Cardiac muscle cell (in vitro differentiated cells and primary cell): ENCODE results near the gene CRYGS. TPM values are rescaled to one million over a fixed set of nuclear protein-coding genes. Genes with fewer than 3 reads are reported as not detected.

Experiments used
- DNase-seq, 2 donors: peaks; one replicate each; pipeline versions ENCODE4 v3.0.0 to v3.0.0-alpha.2; 2010 to 2017; ENCODE audit warnings: low read depth in 1 of 2, low spot score in 1 of 2
- H3K27ac ChIP-seq: fragments of 200-600 bp; sonication (generic); 2 replicates; pipeline ENCODE4 v1.5.1; 2016
- H3K27me3 ChIP-seq: fragments of 200-600 bp; sonication (generic); 2 replicates; pipeline ENCODE4 v1.6.0; 2016; ENCODE audit warnings: control low read depth
- H3K36me3 ChIP-seq: fragments of 200-600 bp; sonication (generic); 2 replicates; pipeline ENCODE4 v1.5.1; 2016; ENCODE audit warnings: control low read depth
- H3K4me1 ChIP-seq: fragments of 200-600 bp; sonication (generic); 2 replicates; pipeline ENCODE4 v1.8.1; 2017; ENCODE audit warnings: low read depth, mild to moderate bottlenecking, mixed run types
- H3K4me3 ChIP-seq: fragments of 200-600 bp; sonication (generic); 2 replicates; pipeline ENCODE4 v1.5.1; 2016; ENCODE audit warnings: mild to moderate bottlenecking
- H3K9me3 ChIP-seq: fragments of 200-600 bp; sonication (generic); 2 replicates; pipeline ENCODE4 v1.5.1; 2017; ENCODE audit warnings: low read depth, mild to moderate bottlenecking, control low read depth
- polyA plus RNA-seq: library from polyadenylated mRNA; unstranded; fragments of >200 nt; fragmentation: Nextera tagmentation; extraction: Ambion mirVana; gene quantifications from 2 replicates; pipeline ENCODE4 v1.2.1, GENCODE V29; 2016
- total RNA-seq: library from RNA; depleted of rRNA; stranded (reverse); fragments of >200 nt; gene quantifications from 2 replicates; pipeline ENCODE4 v1.2.3, GENCODE V29; 2016
- TF ChIP-seq, protein P1 (sequence below): IDR thresholded peaks from 2 replicates; pipeline ENCODE4 v1.5.1; 2012; ENCODE audit warnings: low read depth, mild to moderate bottlenecking, low read length

Gene CRYGS
- total and polyA plus RNA-seq, 2 experiments from 2014 or later: 0.12 to 0.69 TPM

DNA sequence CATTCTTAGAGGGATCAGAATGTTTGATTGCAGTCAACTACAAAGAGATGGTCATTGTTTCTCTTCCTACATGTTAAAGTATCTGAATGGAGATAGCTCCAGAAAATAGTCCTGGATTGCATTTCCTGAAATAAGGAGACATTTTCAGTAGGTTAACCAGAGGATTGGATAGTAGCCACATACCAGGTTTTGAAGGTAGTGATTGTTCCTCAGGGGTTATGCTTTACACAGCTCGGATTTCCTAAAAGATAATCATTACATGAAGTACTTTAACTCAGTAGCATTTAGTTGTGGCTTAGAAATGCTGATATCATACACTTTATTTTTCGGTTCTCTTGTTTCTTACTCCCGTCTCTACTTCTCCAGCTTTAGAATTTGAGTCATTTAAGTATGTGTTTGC lies 36.6 kb upstream of the CRYGS start:
- no peak for DNase-seq
- H3K4me3 ChIP-seq: no peak overlapping the region
- H3K36me3 ChIP-seq: peaks cover 85% of the 10 kb centered on the region
- H3K27ac ChIP-seq: no peak overlapping the region
- no peaks in the 10 kb centered on the region for H3K4me1 ChIP-seq
- no peaks in the 10 kb centered on the region for H3K27me3 ChIP-seq
- TF ChIP-seq, protein P1, sequence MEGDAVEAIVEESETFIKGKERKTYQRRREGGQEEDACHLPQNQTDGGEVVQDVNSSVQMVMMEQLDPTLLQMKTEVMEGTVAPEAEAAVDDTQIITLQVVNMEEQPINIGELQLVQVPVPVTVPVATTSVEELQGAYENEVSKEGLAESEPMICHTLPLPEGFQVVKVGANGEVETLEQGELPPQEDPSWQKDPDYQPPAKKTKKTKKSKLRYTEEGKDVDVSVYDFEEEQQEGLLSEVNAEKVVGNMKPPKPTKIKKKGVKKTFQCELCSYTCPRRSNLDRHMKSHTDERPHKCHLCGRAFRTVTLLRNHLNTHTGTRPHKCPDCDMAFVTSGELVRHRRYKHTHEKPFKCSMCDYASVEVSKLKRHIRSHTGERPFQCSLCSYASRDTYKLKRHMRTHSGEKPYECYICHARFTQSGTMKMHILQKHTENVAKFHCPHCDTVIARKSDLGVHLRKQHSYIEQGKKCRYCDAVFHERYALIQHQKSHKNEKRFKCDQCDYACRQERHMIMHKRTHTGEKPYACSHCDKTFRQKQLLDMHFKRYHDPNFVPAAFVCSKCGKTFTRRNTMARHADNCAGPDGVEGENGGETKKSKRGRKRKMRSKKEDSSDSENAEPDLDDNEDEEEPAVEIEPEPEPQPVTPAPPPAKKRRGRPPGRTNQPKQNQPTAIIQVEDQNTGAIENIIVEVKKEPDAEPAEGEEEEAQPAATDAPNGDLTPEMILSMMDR: no peak
- no peaks in the 10 kb centered on the region for H3K9me3 ChIP-seq

DNA sequence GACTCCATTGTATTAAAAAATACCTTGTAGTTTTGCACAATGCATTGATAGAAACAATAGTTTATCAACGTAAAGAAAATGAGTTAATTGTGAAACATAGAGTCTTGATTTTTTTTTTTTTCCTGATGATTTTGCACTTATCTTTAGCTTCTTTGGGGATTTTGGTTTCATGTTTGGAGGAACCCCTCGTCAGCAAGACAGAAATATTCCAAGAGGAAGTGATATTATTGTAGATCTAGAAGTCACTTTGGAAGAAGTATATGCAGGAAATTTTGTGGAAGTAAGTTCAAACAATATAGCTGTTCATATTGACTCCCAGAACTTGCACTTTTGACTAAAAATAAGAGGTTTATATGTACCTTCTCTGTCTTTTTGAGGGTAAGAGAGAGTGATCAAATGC lies 33.3 kb upstream of the CRYGS start:
- Histone ChIP-seq H3K27me3 (no peaks in the 10 kb centered on the region), H3K36me3 (peaks cover 82% of the 10 kb centered on the region), H3K4me1 (no peaks in the 10 kb centered on the region), H3K4me3 (no peak overlapping the region), H3K27ac (no peak overlapping the region), H3K9me3 (no peaks in the 10 kb centered on the region)
- TF ChIP-seq, protein P1: no peak
- DNase-seq: no peak

DNA sequence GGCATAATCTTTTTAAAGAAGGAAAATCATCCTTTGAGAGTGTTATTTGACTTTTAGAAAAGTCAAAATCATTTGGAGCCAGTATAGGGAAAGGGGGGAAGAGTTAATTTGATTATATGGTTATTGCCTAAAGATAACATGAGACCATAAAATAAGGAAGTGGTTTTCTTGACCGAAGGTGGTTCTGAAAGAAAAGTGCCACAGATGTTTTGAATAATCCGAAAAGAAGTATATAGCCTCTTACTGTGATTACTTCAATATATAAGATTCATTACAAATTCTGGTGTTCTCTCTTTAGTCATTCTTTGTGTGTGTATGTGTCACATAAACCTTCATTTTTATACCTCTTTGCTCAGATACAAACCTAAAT lies 27.4 kb upstream of the CRYGS start:
- TF ChIP-seq, protein P1: no peak
- Histone ChIP-seq H3K27me3 (no peaks in the 10 kb centered on the region), H3K27ac (no peak overlapping the region), H3K4me1 (peaks cover 10% of the 10 kb centered on the region), H3K36me3 (peaks cover 37% of the 10 kb centered on the region), H3K4me3 (peak overlapping the region; percentile 94), H3K9me3 (no peaks in the 10 kb centered on the region)
- DNase-seq: no peak

DNA sequence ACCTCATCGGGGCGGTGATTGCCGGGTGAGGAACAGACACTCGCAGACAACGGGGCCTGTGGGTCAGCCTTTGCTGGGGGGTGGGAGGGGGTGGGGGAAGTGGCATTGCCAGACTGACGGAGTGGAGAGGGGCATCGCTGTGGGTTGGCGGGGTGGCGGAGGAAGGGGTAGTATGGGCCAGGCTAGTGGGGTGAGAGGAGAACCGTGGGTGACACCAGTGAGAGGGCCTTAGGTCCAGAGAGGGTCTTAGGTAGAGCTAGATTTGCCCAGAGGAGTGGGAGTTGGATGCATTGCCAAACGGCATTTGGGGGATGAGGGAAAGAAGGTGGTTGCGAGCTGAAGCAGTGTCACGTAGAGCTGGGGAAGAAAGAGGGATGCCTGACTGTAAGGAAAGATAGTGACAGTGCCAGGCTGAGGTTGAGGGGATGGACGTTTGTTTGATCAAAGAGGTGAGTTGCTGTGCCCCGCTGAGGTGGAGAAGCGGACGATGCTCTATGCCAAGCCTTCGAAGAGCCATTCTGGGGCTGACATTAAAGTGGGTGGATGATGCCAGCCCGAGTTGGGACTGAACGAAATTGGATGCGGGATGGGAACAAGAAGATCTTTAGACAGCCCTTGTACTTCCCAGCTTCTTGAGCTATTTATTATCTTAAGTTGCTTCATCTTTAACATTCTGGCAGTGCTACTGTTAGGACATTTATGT lies 26.9 kb upstream of the CRYGS start:
- Histone ChIP-seq H3K9me3 (no peaks in the 10 kb centered on the region), H3K36me3 (peaks cover 32% of the 10 kb centered on the region), H3K4me3 (peak overlapping the region; percentile 94), H3K4me1 (peaks cover 10% of the 10 kb centered on the region), H3K27ac (peak overlapping the region; percentile 98), H3K27me3 (no peaks in the 10 kb centered on the region)
- no peak for DNase-seq
- TF ChIP-seq, protein P1: no peak

DNA sequence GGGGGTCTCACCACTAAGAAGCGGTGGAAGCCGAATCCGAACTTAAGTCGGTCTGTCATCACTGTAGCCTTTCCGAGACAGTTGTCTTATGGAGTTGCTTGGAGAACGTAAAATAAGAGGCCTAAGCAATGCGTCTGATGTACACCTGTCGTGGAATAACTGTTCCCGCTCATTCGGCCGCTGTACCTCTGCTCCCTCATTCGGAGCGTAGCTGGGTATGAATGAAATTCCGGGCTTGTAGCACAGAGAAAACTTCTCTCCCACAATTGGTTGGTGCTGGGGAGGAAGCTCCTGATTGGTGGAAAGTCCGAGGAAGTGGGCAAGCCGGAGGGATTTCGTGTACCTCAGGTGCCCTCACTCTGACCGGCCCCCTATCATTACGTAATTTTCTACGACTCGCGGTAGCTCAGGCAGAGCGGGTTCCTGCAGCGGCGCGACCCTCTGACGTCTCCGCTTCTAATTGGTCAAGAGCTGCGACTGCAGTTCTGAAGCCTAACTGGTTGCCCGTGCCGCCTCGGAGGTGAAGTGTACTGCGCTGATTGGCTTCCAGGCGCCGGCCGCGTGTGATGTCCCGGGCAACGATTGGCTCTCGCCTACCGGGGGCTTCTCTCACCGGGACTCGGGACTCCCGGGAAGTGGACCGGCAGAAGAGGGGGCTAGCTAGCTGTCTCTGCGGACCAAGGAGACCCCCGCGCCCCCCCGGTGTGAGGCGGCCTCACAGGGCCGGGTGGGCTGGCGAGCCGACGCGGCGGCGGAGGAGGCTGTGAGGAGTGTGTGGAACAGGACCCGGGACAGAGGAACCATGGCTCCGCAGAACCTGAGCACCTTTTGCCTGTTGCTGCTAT lies 26.1 kb upstream of the CRYGS start, which contains the start of gene DNAJB11:
Gene DNAJB11 (plus strand): TSS at position 625 of the 845 bp plus-strand sequence. CDS start 178 bp downstream, at position 803.
- peak; percentile 100 for DNase-seq
- H3K4me1 ChIP-seq: peaks cover 10% of the 10 kb centered on the region
- TF ChIP-seq, protein P1: no peak

More for the DNA sequence above, 26.1 kb upstream of the CRYGS start, which contains the start of gene DNAJB11:
- Histone ChIP-seq H3K36me3 (peaks cover 24% of the 10 kb centered on the region), H3K27me3 (no peaks in the 10 kb centered on the region), H3K9me3 (no peaks in the 10 kb centered on the region), H3K27ac (peak within 1 kb of the TSS; percentile 98), H3K4me3 (peak within 1 kb of the TSS; percentile 94)
